Liver (tissue), 9 donors: ENCODE measurements around the gene BHMT2. TPM values are rescaled to one million over a fixed set of nuclear protein-coding genes. Genes with fewer than 3 reads are reported as not detected.

ENCODE experiments used
- DNase-seq: peaks from one replicate; pipeline ENCODE4 v3.0.0-alpha.2; 2017; ENCODE audit warnings: low spot score
- H3K27ac ChIP-seq, 2 donors: one replicate each; pipeline ENCODE4 v1.7.0; 2013; ENCODE audit warnings: inconsistent platforms in 2 of 2, low read length in 2 of 2, control low read depth in 1 of 2, low read depth in 1 of 2, mild to moderate bottlenecking in 1 of 2
- H3K27me3 ChIP-seq, 4 donors: one replicate each; pipeline versions ENCODE4 v1.6.1 to v1.7.0; 2013; ENCODE audit warnings: low read length in 3 of 4, inconsistent platforms in 1 of 4, mild to moderate bottlenecking in 1 of 4, moderate library complexity in 1 of 4; ENCODE audit not compliant: control insufficient read depth in 4 of 4, insufficient read depth in 4 of 4
- H3K36me3 ChIP-seq, 4 donors: one replicate each; pipeline versions ENCODE4 v1.6.1 to v1.7.0; 2013; ENCODE audit warnings: low read length in 3 of 4, mild to moderate bottlenecking in 3 of 4, low read depth in 1 of 4, moderate library complexity in 1 of 4; ENCODE audit not compliant: control insufficient read depth in 4 of 4, insufficient read depth in 3 of 4
- H3K4me1 ChIP-seq, 4 donors: one replicate each; pipeline versions ENCODE4 v1.6.1 to v1.7.0; 2013; ENCODE audit warnings: low read length in 3 of 4, mild to moderate bottlenecking in 3 of 4, moderate library complexity in 1 of 4; ENCODE audit not compliant: control insufficient read depth in 4 of 4, insufficient read depth in 4 of 4
- H3K4me3 ChIP-seq, 3 donors: one replicate each; pipeline versions ENCODE4 v1.6.1 to v1.7.0; 2013; ENCODE audit warnings: low read length in 3 of 3, control low read depth in 1 of 3, low read depth in 1 of 3, mild to moderate bottlenecking in 1 of 3
- H3K9ac ChIP-seq, 2 donors: one replicate each; pipeline ENCODE4 v1.7.0; 2013; ENCODE audit warnings: low read length in 2 of 2, mild to moderate bottlenecking in 2 of 2, moderate library complexity in 2 of 2, control low read depth in 1 of 2, low read depth in 1 of 2
- H3K9me3 ChIP-seq, 4 donors: one replicate each; pipeline versions ENCODE4 v1.6.1 to v1.7.0; 2013; ENCODE audit warnings: low read length in 3 of 4; ENCODE audit not compliant: control insufficient read depth in 4 of 4
- ATF3 ChIP-seq: IDR thresholded peaks from 2 replicates; pipeline ENCODE4 v1.6.1; 2016; ENCODE audit warnings: antibody characterized with exemption
- CTCF ChIP-seq: fragments of 150-350 bp; IDR thresholded peaks from 2 replicates; pipeline ENCODE4 v1.5.1; 2017; ENCODE audit warnings: improper control_type of control experiment, low read depth, low read length; ENCODE audit not compliant: missing input control
- EGR1 ChIP-seq, 2 donors: IDR thresholded peaks; 2 replicates each; pipeline ENCODE4 v1.6.1; 2016 to 2018; ENCODE audit warnings: antibody characterized with exemption in 2 of 2, low read depth in 2 of 2
- FOXA1 ChIP-seq: IDR thresholded peaks from 2 replicates; pipeline ENCODE4 v1.6.1; 2016; ENCODE audit warnings: antibody characterized with exemption
- FOXA2 ChIP-seq: IDR thresholded peaks from 2 replicates; pipeline ENCODE4 v1.6.1; 2016; ENCODE audit warnings: antibody characterized with exemption
- GABPA ChIP-seq, 2 donors: IDR thresholded peaks in 1 of 2; conservative IDR thresholded peaks in 1 of 2; 2 replicates each; pipeline ENCODE4 v1.6.1; 2016; ENCODE audit warnings: antibody characterized with exemption in 2 of 2, mild to moderate bottlenecking in 1 of 2, moderate library complexity in 1 of 2
- HNF4A ChIP-seq, 2 donors: conservative IDR thresholded peaks; 2 replicates each; pipeline ENCODE4 v1.6.1; 2016; ENCODE audit warnings: antibody characterized with exemption in 2 of 2, mild to moderate bottlenecking in 2 of 2
- HNF4G ChIP-seq: IDR thresholded peaks from 2 replicates; pipeline ENCODE4 v1.6.1; 2016; ENCODE audit warnings: antibody characterized with exemption
- JUND ChIP-seq, 2 donors: IDR thresholded peaks; 2 replicates each; pipeline ENCODE4 v1.6.1; 2016; ENCODE audit warnings: antibody characterized with exemption in 2 of 2
- MAX ChIP-seq: IDR thresholded peaks from 2 replicates; pipeline ENCODE4 v1.6.1; 2016; ENCODE audit warnings: antibody characterized with exemption
- NR2F2 ChIP-seq: IDR thresholded peaks from 2 replicates; pipeline ENCODE4 v1.6.1; 2016; ENCODE audit warnings: antibody characterized with exemption
- RAD21 ChIP-seq, 2 donors: IDR thresholded peaks; 2 replicates each; pipeline ENCODE4 v1.6.1; 2016; ENCODE audit warnings: antibody characterized with exemption in 2 of 2, mild to moderate bottlenecking in 2 of 2
- REST ChIP-seq: IDR thresholded peaks from 2 replicates; pipeline ENCODE4 v1.6.1; 2016; ENCODE audit warnings: antibody characterized with exemption, mild to moderate bottlenecking
- RXRA ChIP-seq, 2 donors: IDR thresholded peaks; 2 replicates each; pipeline ENCODE4 v1.6.1; 2017 to 2018; ENCODE audit warnings: antibody characterized with exemption in 2 of 2, mild to moderate bottlenecking in 1 of 2
- SP1 ChIP-seq: IDR thresholded peaks from 2 replicates; pipeline ENCODE4 v1.6.1; 2018; ENCODE audit warnings: antibody characterized with exemption, mild to moderate bottlenecking
- TAF1 ChIP-seq: conservative IDR thresholded peaks from 2 replicates; pipeline ENCODE4 v1.6.1; 2016; ENCODE audit warnings: antibody characterized with exemption, mild to moderate bottlenecking
- YY1 ChIP-seq: IDR thresholded peaks from 2 replicates; pipeline ENCODE4 v1.6.1; 2016; ENCODE audit warnings: antibody characterized with exemption, mild to moderate bottlenecking
- ZBTB33 ChIP-seq: IDR thresholded peaks from 2 replicates; pipeline ENCODE4 v1.6.1; 2016; ENCODE audit warnings: antibody characterized with exemption
- WGBS: extraction: QIAGEN DNeasy Blood & Tissue Kit; methylation state at CpG from one replicate; pipeline ENCODE4 v1.1.7; 2013; 5-methylcytosine and 5-hydroxymethylcytosine counted together
- polyA plus RNA-seq, 2 donors: library from polyadenylated mRNA; stranded (reverse) in 1 of 2; unstranded in 1 of 2; fragments of 200-250 nt in 1 of 2; fragments of >200 nt in 1 of 2; fragmentation: Nextera tagmentation in 1 of 2; extraction: Ambion mirVana in 1 of 2; gene quantifications; one replicate each; pipeline versions ENCODE4 v1.2.1 to v1.2.3, GENCODE V29; 2013 to 2015
- total RNA-seq, 2 donors: library from RNA; depleted of rRNA; stranded (reverse); fragments of >200 nt; gene quantifications; one replicate each; pipeline ENCODE4 v1.2.3, GENCODE V29; 2014
- donor health status: healthy.
- donor health status: healthy.
- donor health status: healthy.
- donor health status: healthy.
- donor health status: healthy.

Gene BHMT2
- total and polyA plus RNA-seq, 4 donors, result 62.3 to 374 (median 271) TPM

- TF ChIP-seq ATF3 (no peak), FOXA1 (no peak), GABPA (IDR thresholded peaks at IDR 0.05 in 1 of 2, conservative IDR thresholded peaks at IDR 0.05 in 1 of 2) (no peak), HNF4A (conservative IDR thresholded peaks at IDR 0.05) (peak; percentile 15 to 57), ZBTB33 (no peak), YY1 (peak; percentile 82), TAF1 (no peak), HNF4G (no peak), MAX (no peak), RXRA (IDR thresholded peaks at IDR 0.05) (peak in 1 of 2 donors; percentile 78), JUND (IDR thresholded peaks at IDR 0.05) (peak in 1 of 2 donors; percentile 51), REST (no peak), FOXA2 (no peak), RAD21 (IDR thresholded peaks at IDR 0.05) (no peak), EGR1 (IDR thresholded peaks at IDR 0.05; ENCODE audit: low read depth in 2 of 2) (no peak)
- Histone ChIP-seq H3K36me3 (peaks cover 0 to 2% (median under 1%) of the 10 kb centered on the region in 4 donors), H3K9me3 (no peaks in the 10 kb centered on the region), H3K9ac (no peak overlapping the region), H3K4me1 (peaks cover 0 to 24% (median 19%) of the 10 kb centered on the region in 4 donors), H3K4me3 (no peak overlapping the region), H3K27ac (peak overlapping the region in 1 of 2 donors; percentile 40), H3K27me3 (no peaks in the 10 kb centered on the region)
- no peak for DNase-seq
- 53% methylated on average over 3 of the region's 3 CpGs for WGBS
These were observed 22.4 kb upstream of the BHMT2 start for GRCh38 chr5:79047199-79047598.

- Histone ChIP-seq H3K9ac (no peak overlapping the region), H3K27ac (no peak overlapping the region), H3K36me3 (peaks cover 0 to 8% (median 4%) of the 10 kb centered on the region in 4 donors), H3K4me1 (peaks cover 0 to 24% (median 19%) of the 10 kb centered on the region in 4 donors), H3K27me3 (no peaks in the 10 kb centered on the region), H3K4me3 (no peak overlapping the region), H3K9me3 (no peaks in the 10 kb centered on the region)
- DNase-seq, result no peak
- TF ChIP-seq SP1 (no peak), ZBTB33 (no peak), REST (no peak), NR2F2 (no peak), RXRA (IDR thresholded peaks at IDR 0.05) (no peak), CTCF (no peak), TAF1 (no peak), FOXA1 (no peak), JUND (IDR thresholded peaks at IDR 0.05) (no peak), ATF3 (no peak), GABPA (IDR thresholded peaks at IDR 0.05 in 1 of 2, conservative IDR thresholded peaks at IDR 0.05 in 1 of 2) (no peak), HNF4A (conservative IDR thresholded peaks at IDR 0.05) (no peak), HNF4G (no peak)
These were observed 21.1 kb upstream of the BHMT2 start for GRCh38 chr5:79048437-79048836.
